Endothelial cell of umbilical vein (primary cell): Measurements from ENCODE around the gene LPAR6. TPM values are rescaled to one million over a fixed set of nuclear protein-coding genes. Genes with fewer than 3 reads are reported as not detected.

Experiments used
- BruUV-seq: library from RNA; stranded (reverse); fragments of 400-500 nt; replicated peaks from 2 replicates; lab custom pipeline; 2021; lab: Mats Ljungman, UMichigan
- CTCF ChIA-PET: fragments of 300-600, 350-600 bp; sonication (Branson Sonifier 250); formaldehyde crosslinking; loops from one replicate; lab custom pipeline; 2021; ENCODE audit warnings: antibody characterized with exemption, inconsistent platforms; lab: Charles Lee
- POLR2A ChIA-PET: fragments of 300-600, 350-600 bp; sonication (Branson Sonifier 250); formaldehyde crosslinking; loops from one replicate; lab custom pipeline; 2021; ENCODE audit warnings: antibody characterized with exemption, inconsistent platforms; lab: Charles Lee
- DNase-seq: peaks from one replicate; pipeline ENCODE4 v3.0.0-alpha.2; 2011; ENCODE audit warnings: low read depth, low spot score
- FAIRE-seq: peaks from 2 replicates; lab custom pipeline; 2011; peaks lifted over from hg19 to GRCh38; lab: Jason Lieb, UNC
- H2AFZ ChIP-seq: 2 replicates; pipeline ENCODE4 v1.6.0; 2012; ENCODE audit warnings: low read depth, low read length, control low read depth, inconsistent platforms
- H3K27ac ChIP-seq: 2 replicates; pipeline ENCODE4 v1.5.1; 2011; ENCODE audit warnings: low read depth, mild to moderate bottlenecking, control low read depth, low read length, moderate library complexity; ENCODE audit not compliant: insufficient read depth
- H3K27me3 ChIP-seq, 2 experiments: 2 replicates each; pipeline versions ENCODE4 v1.6.0 to v1.6.1; 2011; ENCODE audit warnings: low read length in 2 of 2, mixed read lengths in 1 of 2; ENCODE audit not compliant: control insufficient read depth in 2 of 2, insufficient read depth in 2 of 2
- H3K36me3 ChIP-seq, 2 experiments: 2 replicates in 1 of 2; 3 replicates in 1 of 2; pipeline ENCODE4 v1.5.1; 2011; ENCODE audit warnings: low read length in 2 of 2, mild to moderate bottlenecking in 1 of 2, moderate library complexity in 1 of 2; ENCODE audit not compliant: control insufficient read depth in 2 of 2, insufficient read depth in 2 of 2; ENCODE audit errors: extremely low read depth in 1 of 2
- H3K4me1 ChIP-seq: 3 replicates; pipeline ENCODE4 v1.5.1; 2011; ENCODE audit warnings: mild to moderate bottlenecking, low read length; ENCODE audit not compliant: control insufficient read depth, insufficient read depth; ENCODE audit errors: extremely low read depth
- H3K4me2 ChIP-seq: 2 replicates; pipeline ENCODE4 v1.6.1; 2011; ENCODE audit warnings: low read length, control low read depth, mixed read lengths; ENCODE audit not compliant: insufficient read depth
- H3K4me3 ChIP-seq, 3 experiments: fragments of 200-600 bp in 1 of 3; sonication (generic), shearing (Covaris generic) in 1 of 3; replicated peaks in 1 of 3; 2 replicates each; pipeline ENCODE4 v1.5.1; 2011 to 2016; ENCODE audit warnings: control low read depth in 3 of 3, low read length in 3 of 3, mild to moderate bottlenecking in 2 of 3, inconsistent platforms in 1 of 3, low read depth in 1 of 3, moderate library complexity in 1 of 3; ENCODE audit not compliant: insufficient read depth in 1 of 3
- H3K79me2 ChIP-seq: 2 replicates; pipeline ENCODE4 v1.6.0; 2012; ENCODE audit warnings: low read length, inconsistent platforms; ENCODE audit not compliant: control insufficient read depth, insufficient read depth
- H3K9ac ChIP-seq: replicated peaks from 2 replicates; pipeline ENCODE3; 2011; ENCODE audit warnings: low read length, control low read depth; ENCODE audit not compliant: insufficient read depth; ENCODE audit errors: extremely low read depth
- H3K9me1 ChIP-seq: replicated peaks from 3 replicates; pipeline ENCODE4 v1.6.0; 2011; ENCODE audit warnings: mild to moderate bottlenecking, low read length; ENCODE audit not compliant: control insufficient read depth, insufficient read depth; ENCODE audit errors: extremely low read depth
- H3K9me3 ChIP-seq: replicated peaks from 2 replicates; pipeline ENCODE4 v1.5.1; 2012; ENCODE audit warnings: low read length, inconsistent platforms; ENCODE audit not compliant: control insufficient read depth, insufficient read depth
- H4K20me1 ChIP-seq: replicated peaks from 2 replicates; pipeline ENCODE3; 2011; ENCODE audit warnings: mild to moderate bottlenecking, low read length; ENCODE audit not compliant: control insufficient read depth, insufficient read depth; ENCODE audit errors: extremely low read depth
- EZH2 ChIP-seq: IDR thresholded peaks from 2 replicates; pipeline ENCODE4 v1.6.1; 2012; ENCODE audit warnings: borderline replicate concordance, low read depth, mild to moderate bottlenecking, moderate library complexity, low read length, inconsistent platforms; ENCODE audit not compliant: severe bottlenecking
- FOS ChIP-seq: IDR thresholded peaks from 2 replicates; pipeline ENCODE4 v1.6.1; 2011; ENCODE audit warnings: mild to moderate bottlenecking, low read length, moderate library complexity, borderline replicate concordance; ENCODE audit not compliant: insufficient read depth
- GATA2 ChIP-seq: IDR thresholded peaks from 2 replicates; pipeline ENCODE4 v1.7.0; 2011; ENCODE audit warnings: low read depth, mild to moderate bottlenecking, moderate library complexity, mixed read lengths, low read length; ENCODE audit not compliant: insufficient read length, insufficient read depth
- JUN ChIP-seq: IDR thresholded peaks from 2 replicates; pipeline ENCODE4 v1.6.1; 2011; ENCODE audit warnings: borderline replicate concordance, low read depth; ENCODE audit not compliant: insufficient read length, insufficient read depth
- MYC ChIP-seq: IDR thresholded peaks from one replicate; pipeline ENCODE4 v1.6.1; 2011; ENCODE audit warnings: mild to moderate bottlenecking, low read depth, low read length
- POLR2A ChIP-seq: IDR thresholded peaks from 2 replicates; pipeline ENCODE4 v1.6.1; 2012; ENCODE audit warnings: low read depth, mild to moderate bottlenecking, control low read depth, low read length
- POLR2AphosphoS5 ChIP-seq: IDR thresholded peaks from 2 replicates; pipeline ENCODE4 v1.6.1; 2012; ENCODE audit warnings: low read depth, mild to moderate bottlenecking, control low read depth, low read length, moderate library complexity; ENCODE audit not compliant: insufficient read depth
- dilution Hi-C: fragments of 300-500 bp; cut with MboI; formaldehyde crosslinking; loops from one replicate; pipeline ENCODE4 v1.15.0; 2019; ENCODE audit warnings: low sequenced_read_pairs; ENCODE audit not compliant: extremely low pct_ligation_motif_present
- intact Hi-C: fragments of 100-400 bp; cut with micrococcal nuclease; formaldehyde crosslinking; loops from one replicate; pipeline ENCODE4 v1.10.0; 2022
- polyA plus RNA-seq, 4 experiments: library from polyadenylated mRNA; depleted of rRNA in 3 of 4; stranded (reverse) in 3 of 4; unstranded in 1 of 4; fragments of >200 nt; gene quantifications; 2 replicates each; pipeline versions ENCODE4 v1.2.1 to v1.2.3, GENCODE V29; 2011 to 2012; ENCODE audit warnings: missing spikeins in 1 of 4
- total RNA-seq: library from RNA; stranded (reverse); gene quantifications from 2 replicates; pipeline ENCODE4 v1.2.3, GENCODE V29; 2021
- TF ChIP-seq, protein P1 (sequence below): IDR thresholded peaks from 2 replicates; pipeline ENCODE4 v1.6.1; 2011; ENCODE audit not compliant: insufficient read depth, insufficient read length
- TF ChIP-seq, protein P2 (sequence below), 2 donors: IDR thresholded peaks; 1 replicate in 1 of 2; 2 replicates in 1 of 2; pipeline ENCODE4 v1.5.1; 2011; ENCODE audit warnings: low read length in 2 of 2, mild to moderate bottlenecking in 2 of 2, moderate library complexity in 2 of 2, control low read depth in 1 of 2, inconsistent platforms in 1 of 2, low read depth in 1 of 2; ENCODE audit not compliant: insufficient read depth in 1 of 2; ENCODE audit errors: extremely low read depth in 1 of 2

The LPAR6 gene
- total and polyA plus RNA-seq, 2 donors (not counting 3 experiments of a cell fraction or from before 2014, with no cell fraction given) = 14.5 to 22.9 TPM

DNA sequence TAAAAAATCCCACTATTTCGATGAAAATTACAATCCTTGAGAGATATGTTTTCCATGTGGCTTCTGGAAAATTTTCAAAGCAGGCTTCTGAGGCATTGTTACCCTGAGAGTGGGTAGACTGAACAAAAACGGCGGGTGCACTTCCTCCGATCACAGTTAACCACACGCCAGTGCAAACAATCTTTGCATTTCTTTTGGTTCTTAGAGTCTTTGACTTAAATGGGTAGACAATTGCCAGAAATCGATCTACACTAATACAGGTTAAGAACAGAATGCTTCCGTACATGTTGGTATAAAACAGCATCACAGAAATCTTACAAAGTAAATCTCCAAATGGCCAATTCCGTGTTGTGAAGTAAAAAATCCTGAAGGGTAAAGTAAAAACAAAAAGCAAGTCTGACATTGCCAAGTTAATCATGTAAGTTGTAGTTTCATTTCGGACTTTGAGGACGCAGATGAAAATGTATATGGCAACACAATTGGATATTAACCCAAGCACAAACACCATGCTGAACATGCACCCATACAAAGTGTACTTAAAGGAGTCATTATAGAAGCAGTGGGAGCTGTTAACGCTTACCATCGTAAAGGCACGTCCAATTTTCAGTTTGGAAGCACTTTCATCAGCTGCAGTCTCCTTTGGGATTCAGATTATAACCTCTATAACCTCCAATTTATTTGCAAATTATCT is 927 bp downstream of the LPAR6 start:
- FAIRE-seq (peak; percentile 65), DNase-seq (peak; percentile 64)
- no peak for TF ChIP-seq EZH2
- TF ChIP-seq, protein P1, sequence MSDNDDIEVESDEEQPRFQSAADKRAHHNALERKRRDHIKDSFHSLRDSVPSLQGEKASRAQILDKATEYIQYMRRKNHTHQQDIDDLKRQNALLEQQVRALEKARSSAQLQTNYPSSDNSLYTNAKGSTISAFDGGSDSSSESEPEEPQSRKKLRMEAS = no peak
- no peak for TF ChIP-seq JUN
- TF ChIP-seq GATA2 = no peak
- no peak for TF ChIP-seq FOS
- TF ChIP-seq, protein P2, sequence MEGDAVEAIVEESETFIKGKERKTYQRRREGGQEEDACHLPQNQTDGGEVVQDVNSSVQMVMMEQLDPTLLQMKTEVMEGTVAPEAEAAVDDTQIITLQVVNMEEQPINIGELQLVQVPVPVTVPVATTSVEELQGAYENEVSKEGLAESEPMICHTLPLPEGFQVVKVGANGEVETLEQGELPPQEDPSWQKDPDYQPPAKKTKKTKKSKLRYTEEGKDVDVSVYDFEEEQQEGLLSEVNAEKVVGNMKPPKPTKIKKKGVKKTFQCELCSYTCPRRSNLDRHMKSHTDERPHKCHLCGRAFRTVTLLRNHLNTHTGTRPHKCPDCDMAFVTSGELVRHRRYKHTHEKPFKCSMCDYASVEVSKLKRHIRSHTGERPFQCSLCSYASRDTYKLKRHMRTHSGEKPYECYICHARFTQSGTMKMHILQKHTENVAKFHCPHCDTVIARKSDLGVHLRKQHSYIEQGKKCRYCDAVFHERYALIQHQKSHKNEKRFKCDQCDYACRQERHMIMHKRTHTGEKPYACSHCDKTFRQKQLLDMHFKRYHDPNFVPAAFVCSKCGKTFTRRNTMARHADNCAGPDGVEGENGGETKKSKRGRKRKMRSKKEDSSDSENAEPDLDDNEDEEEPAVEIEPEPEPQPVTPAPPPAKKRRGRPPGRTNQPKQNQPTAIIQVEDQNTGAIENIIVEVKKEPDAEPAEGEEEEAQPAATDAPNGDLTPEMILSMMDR (IDR thresholded peaks at IDR 0.05; ENCODE audit: extremely low read depth in 1 of 2, insufficient read depth in 1 of 2, low read depth in 1 of 2, low read length in 2 of 2) = no peak
- TF ChIP-seq MYC = no peak
- TF ChIP-seq POLR2AphosphoS5 = no peak
- no peak for TF ChIP-seq POLR2A
- TSS peak; percentile 13 for BruUV-seq
- H3K4me1 ChIP-seq = peaks cover 17% of the 10 kb centered on the region
- H2AFZ ChIP-seq = no peak overlapping the region
- H3K27ac ChIP-seq = peak overlapping the region; percentile 95
- H3K27me3 ChIP-seq = no peaks in the 10 kb centered on the region
- H3K9me3 ChIP-seq = no peaks in the 10 kb centered on the region
- no peaks in the 10 kb centered on the region for H3K9me1 ChIP-seq
- peak overlapping the region; percentile 74 to 99 (median 76) for H3K4me3 ChIP-seq
- ChIA-PET POLR2A (no interaction called here), CTCF (interaction anchor here (0.8 to 6.5 kb wide), 9 partner anchors 9 to 317 kb away, joined by 3 to 45 read pairs (median 3); partner anchors contain the start of gene MED4)
- peak overlapping the region; percentile 100 for H3K4me2 ChIP-seq
- dilution Hi-C loops = no loop called here
- peaks cover 27% of the 10 kb centered on the region for H3K79me2 ChIP-seq
- peak overlapping the region; percentile 91 for H3K9ac ChIP-seq
- H4K20me1 ChIP-seq = no peaks in the 10 kb centered on the region
- no peaks in the 10 kb centered on the region for H3K36me3 ChIP-seq
- intact Hi-C loops = loop anchor here (1.0 to 5.0 kb wide), 8 partner anchors 11 to 285 kb away; partner anchors contain the start of genes RB1 and RCBTB2
